Pancreas (tissue), 10 donors: ENCODE data around the gene CD300H. TPM values are rescaled to one million over a fixed set of nuclear protein-coding genes. Genes with fewer than 3 reads are reported as not detected.
"Not testable (repeated sequence)": the region's sequence is repeated elsewhere in the genome, so short reads cannot be mapped to it uniquely, and the experiment has no call there.

Experiments used
- ATAC-seq, 4 donors: fragments of 200-7000 bp; cut with Tn5 transposase; one replicate each; pipeline versions ENCODE4 v1.8.0 to v1.9.1; 2020; ENCODE audit warnings: mild to moderate bottlenecking in 4 of 4, moderate library complexity in 4 of 4
- DNase-seq, 6 donors: peaks; one replicate each; pipeline ENCODE4 v3.0.0-alpha.2; 2020
- FAIRE-seq: peaks from 2 replicates; lab custom pipeline; 2012; peaks lifted over from hg19 to GRCh38; lab: Jason Lieb, UNC
- H3K27ac ChIP-seq, 4 donors: fragments of 200-600 bp; sonication (generic); 1 replicate in 3 of 4; 2 replicates in 1 of 4; pipeline versions ENCODE4 v1.5.0 to v1.8.0; 2020
- H3K27me3 ChIP-seq, 4 donors: fragments of 200-600 bp; one replicate each; pipeline ENCODE4 v1.8.0; 2021
- H3K36me3 ChIP-seq, 3 donors: fragments of 200-600 bp; sonication (generic) in 1 of 3; one replicate each; pipeline versions ENCODE4 v1.5.0 to v1.8.0; 2020 to 2021
- H3K4me1 ChIP-seq, 3 donors: fragments of 200-600 bp; one replicate each; pipeline ENCODE4 v1.8.0; 2021
- H3K4me3 ChIP-seq, 4 donors: fragments of 200-600 bp; sonication (generic) in 2 of 4; one replicate each; pipeline versions ENCODE4 v1.5.0 to v1.8.0; 2020 to 2021
- H3K9me3 ChIP-seq, 4 donors: fragments of 200-600 bp; one replicate each; pipeline ENCODE4 v1.8.0; 2021
- WGBS, 2 donors: extraction: QIAGEN DNeasy Blood & Tissue Kit; methylation state at CpG; one replicate each; pipeline ENCODE4 v1.1.7; 2013; 5-methylcytosine and 5-hydroxymethylcytosine counted together
- intact Hi-C, 3 donors: fragments of 100-400 bp; cut with DNase I; formaldehyde crosslinking; loops; one replicate each; pipeline versions ENCODE4 v1.11.1 to v1.14.2; 2022
- polyA plus RNA-seq, 2 donors: library from polyadenylated mRNA; stranded (reverse); fragments of 200-250 nt; gene quantifications; one replicate each; pipeline ENCODE4 v1.2.3, GENCODE V29; 2013
- total RNA-seq, 6 donors: library from RNA; stranded (reverse); fragmentation: NEBNext Ultra II Directional in 4 of 6; extraction: Animal tissue kit (Norgen Biotek cat#: 25700) in 4 of 6; gene quantifications; one replicate each; pipeline versions ENCODE4 v1.2.1 to v1.2.4, GENCODE V29; 2021 to 2023
- TF ChIP-seq, protein P1 (sequence below), 4 donors: fragments of 200-600 bp; sonication (generic) in 3 of 4; IDR thresholded peaks; one replicate each; pipeline versions ENCODE4 v1.5.0 to v1.8.0; 2021; ENCODE audit warnings: antibody characterized with exemption in 4 of 4
- donor health status: healthy with polysubstance abuse.
- donor health status: DM: no; HTN: no; CAD: no; lungs with moderate emphysema.
- donor health status: DM: no; HTN: no; CAD: no.
- donor health status: control.
- donor health status: control.
- donor health status: Bipolar disorder and iron deficiency.
- donor health status: DM: yes; HTN: yes; CAD: no.
- donor health status: DM: no; HTN: no; CAD: no.
- donor health status: DM: no; HTN: no; CAD: no.
- donor health status: DM: yes; HTN: yes; CAD: no.

CD300H gene
- total and polyA plus RNA-seq, 8 donors = not detected

GRCh38 chr17:74578979-74579378 lies 11.7 kb upstream of the CD300H start:
- WGBS, 2 donors = 56 to 68% methylated on average over 9 of the region's 9 CpGs
- no peak for DNase-seq
- ATAC-seq = no peak

GRCh38 chr17:74574489-74575142 lies 7.3 kb upstream of the CD300H start:
- DNase-seq (no peak), FAIRE-seq (no peak), ATAC-seq (no peak)
- intact Hi-C loops = no loop called here
- Histone ChIP-seq H3K36me3 (no peaks in the 10 kb centered on the region), H3K9me3 (no peaks in the 10 kb centered on the region), H3K4me3 (no peak overlapping the region), H3K27me3 (no peaks in the 10 kb centered on the region), H3K4me1 (no peaks in the 10 kb centered on the region), H3K27ac (no peak overlapping the region)
- TF ChIP-seq, protein P1, sequence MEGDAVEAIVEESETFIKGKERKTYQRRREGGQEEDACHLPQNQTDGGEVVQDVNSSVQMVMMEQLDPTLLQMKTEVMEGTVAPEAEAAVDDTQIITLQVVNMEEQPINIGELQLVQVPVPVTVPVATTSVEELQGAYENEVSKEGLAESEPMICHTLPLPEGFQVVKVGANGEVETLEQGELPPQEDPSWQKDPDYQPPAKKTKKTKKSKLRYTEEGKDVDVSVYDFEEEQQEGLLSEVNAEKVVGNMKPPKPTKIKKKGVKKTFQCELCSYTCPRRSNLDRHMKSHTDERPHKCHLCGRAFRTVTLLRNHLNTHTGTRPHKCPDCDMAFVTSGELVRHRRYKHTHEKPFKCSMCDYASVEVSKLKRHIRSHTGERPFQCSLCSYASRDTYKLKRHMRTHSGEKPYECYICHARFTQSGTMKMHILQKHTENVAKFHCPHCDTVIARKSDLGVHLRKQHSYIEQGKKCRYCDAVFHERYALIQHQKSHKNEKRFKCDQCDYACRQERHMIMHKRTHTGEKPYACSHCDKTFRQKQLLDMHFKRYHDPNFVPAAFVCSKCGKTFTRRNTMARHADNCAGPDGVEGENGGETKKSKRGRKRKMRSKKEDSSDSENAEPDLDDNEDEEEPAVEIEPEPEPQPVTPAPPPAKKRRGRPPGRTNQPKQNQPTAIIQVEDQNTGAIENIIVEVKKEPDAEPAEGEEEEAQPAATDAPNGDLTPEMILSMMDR (IDR thresholded peaks at IDR 0.05) = no peak
- 49 to 51% methylated on average over 5 of the region's 5 CpGs for WGBS, 2 donors

More at GRCh38 chr17:74578979-74579378, 11.7 kb upstream of the CD300H start:
- no peak overlapping the region for H3K27ac ChIP-seq
- intact Hi-C loops = no loop called here
- H3K4me3 ChIP-seq = no peak overlapping the region
- TF ChIP-seq, protein P1 (IDR thresholded peaks at IDR 0.05) = no peak
- no peak for FAIRE-seq
- no peaks in the 10 kb centered on the region for H3K4me1 ChIP-seq
- H3K36me3 ChIP-seq = no peaks in the 10 kb centered on the region
- no peaks in the 10 kb centered on the region for H3K27me3 ChIP-seq
- H3K9me3 ChIP-seq = no peaks in the 10 kb centered on the region

DNA sequence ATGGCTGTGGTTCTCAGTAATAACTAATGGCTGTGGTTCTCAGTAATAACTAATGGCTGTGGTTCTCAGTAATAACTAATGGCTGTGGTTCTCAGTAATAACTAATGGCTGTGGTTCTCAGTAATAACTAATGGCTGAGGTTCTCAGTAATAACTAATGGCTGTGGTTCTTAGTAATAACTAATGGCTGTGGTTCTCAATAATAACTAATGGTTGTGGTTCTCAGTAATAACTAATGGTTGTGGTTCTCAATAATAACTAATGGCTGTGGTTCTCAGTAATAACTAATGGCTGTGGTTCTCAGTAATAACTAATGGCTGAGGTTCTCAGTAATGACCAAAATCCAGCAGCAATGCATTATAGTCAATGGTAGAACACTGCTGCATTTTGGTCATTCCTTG lies 6.3 kb upstream of the CD300H start:
- H3K4me3 ChIP-seq, H3K4me1 ChIP-seq, ATAC-seq, intact Hi-C loops, H3K27ac ChIP-seq, FAIRE-seq, H3K9me3 ChIP-seq, DNase-seq, H3K27me3 ChIP-seq, H3K36me3 ChIP-seq: not testable (repeated sequence)

DNA sequence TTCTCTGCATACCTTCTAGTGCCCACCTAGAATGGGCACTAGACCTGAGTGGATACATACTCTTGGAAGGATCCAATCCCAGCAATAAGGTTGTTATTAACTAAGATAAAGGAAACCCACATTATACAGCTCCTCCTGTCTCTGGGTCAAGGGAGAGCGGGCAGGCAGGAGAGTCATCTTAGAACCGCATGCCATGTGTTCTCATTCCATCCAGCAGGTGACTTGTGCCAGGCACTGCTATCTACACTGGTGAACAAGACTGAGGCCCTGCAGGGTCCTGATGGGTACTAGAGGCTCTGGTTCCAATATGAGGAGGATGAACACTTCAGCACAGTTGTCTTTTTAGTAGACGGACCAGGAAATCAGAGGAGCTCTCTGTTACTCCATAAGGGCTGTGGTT lies 5.9 kb upstream of the CD300H start:
- no peaks in the 10 kb centered on the region for H3K36me3 ChIP-seq
- FAIRE-seq (no peak), ATAC-seq (no peak)

DNA sequence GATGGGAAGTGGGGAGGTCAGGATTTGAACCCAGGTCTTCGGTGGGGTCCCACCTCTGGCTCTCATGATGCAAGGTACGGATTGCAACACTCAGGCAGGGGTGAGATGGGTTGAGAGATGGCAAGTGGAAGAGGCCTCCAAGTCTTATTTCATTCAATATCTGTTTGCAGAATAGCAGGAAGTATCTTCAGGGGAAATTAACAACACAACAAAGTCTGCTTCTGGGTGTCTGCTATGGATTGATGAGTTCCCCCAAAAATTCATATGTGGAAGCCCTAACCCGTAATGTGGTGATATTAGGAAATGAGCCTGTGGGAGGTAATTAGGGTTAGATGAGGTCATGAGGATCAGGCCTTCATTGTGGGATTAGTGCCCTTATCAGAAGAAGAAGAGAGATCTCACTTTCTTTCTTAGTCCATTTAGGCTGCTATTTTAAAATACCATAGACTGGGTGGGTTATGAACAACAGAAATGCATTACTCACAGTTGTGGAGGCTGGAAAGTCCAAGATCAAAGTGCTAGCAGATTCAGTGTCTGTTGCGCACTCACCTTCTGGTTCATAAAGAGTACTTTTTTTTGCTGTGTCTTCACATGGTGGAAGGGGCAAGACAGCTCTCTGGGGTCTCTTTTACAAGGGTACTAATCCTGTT lies 4.4 kb upstream of the CD300H start:
- intact Hi-C loops = no loop called here
- H3K9me3 ChIP-seq = no peaks in the 10 kb centered on the region
- no peak for DNase-seq
- H3K4me3 ChIP-seq = no peak overlapping the region
- ATAC-seq = no peak
- no peaks in the 10 kb centered on the region for H3K36me3 ChIP-seq
- TF ChIP-seq, protein P1 (IDR thresholded peaks at IDR 0.05) = no peak
- no peak overlapping the region for H3K27ac ChIP-seq
- H3K27me3 ChIP-seq = no peaks in the 10 kb centered on the region
- H3K4me1 ChIP-seq = no peaks in the 10 kb centered on the region
- FAIRE-seq = no peak
- 62 to 71% methylated on average over 4 of the region's 4 CpGs for WGBS, 2 donors

More for the DNA sequence above, 5.9 kb upstream of the CD300H start:
- Histone ChIP-seq H3K27ac (no peak overlapping the region), H3K4me1 (no peaks in the 10 kb centered on the region), H3K9me3 (no peaks in the 10 kb centered on the region), H3K4me3 (no peak overlapping the region), H3K27me3 (no peaks in the 10 kb centered on the region)
- WGBS, 2 donors = 74 to 76% methylated on average over 3 of the region's 3 CpGs
- intact Hi-C loops = no loop called here
- no peak for DNase-seq
- TF ChIP-seq, protein P1 (IDR thresholded peaks at IDR 0.05) = no peak
